Dedifferentiated amniotic fluid mesenchymal stem cell (primary cell): ENCODE data around the gene SERPINA6.
"Not testable (repeated sequence)": the region's sequence is repeated elsewhere in the genome, so short reads cannot be mapped to it uniquely, and the experiment has no call there.

ENCODE experiments used
- DNase-seq: peaks from one replicate; pipeline ENCODE4 v3.0.0-alpha.2; 2016; ENCODE audit errors: extremely low spot score

Gene SERPINA6

GRCh38 chr14:94291906-94292525, 31.1 kb downstream of the SERPINA6 start:
- DNase-seq: no peak

- no peak for DNase-seq
Observed at GRCh38 chr14:94291159-94291905, 31.8 kb downstream of the SERPINA6 start.

- no peak for DNase-seq
Observed at GRCh38 chr14:94290197-94290596, 32.9 kb downstream of the SERPINA6 start.

DNA sequence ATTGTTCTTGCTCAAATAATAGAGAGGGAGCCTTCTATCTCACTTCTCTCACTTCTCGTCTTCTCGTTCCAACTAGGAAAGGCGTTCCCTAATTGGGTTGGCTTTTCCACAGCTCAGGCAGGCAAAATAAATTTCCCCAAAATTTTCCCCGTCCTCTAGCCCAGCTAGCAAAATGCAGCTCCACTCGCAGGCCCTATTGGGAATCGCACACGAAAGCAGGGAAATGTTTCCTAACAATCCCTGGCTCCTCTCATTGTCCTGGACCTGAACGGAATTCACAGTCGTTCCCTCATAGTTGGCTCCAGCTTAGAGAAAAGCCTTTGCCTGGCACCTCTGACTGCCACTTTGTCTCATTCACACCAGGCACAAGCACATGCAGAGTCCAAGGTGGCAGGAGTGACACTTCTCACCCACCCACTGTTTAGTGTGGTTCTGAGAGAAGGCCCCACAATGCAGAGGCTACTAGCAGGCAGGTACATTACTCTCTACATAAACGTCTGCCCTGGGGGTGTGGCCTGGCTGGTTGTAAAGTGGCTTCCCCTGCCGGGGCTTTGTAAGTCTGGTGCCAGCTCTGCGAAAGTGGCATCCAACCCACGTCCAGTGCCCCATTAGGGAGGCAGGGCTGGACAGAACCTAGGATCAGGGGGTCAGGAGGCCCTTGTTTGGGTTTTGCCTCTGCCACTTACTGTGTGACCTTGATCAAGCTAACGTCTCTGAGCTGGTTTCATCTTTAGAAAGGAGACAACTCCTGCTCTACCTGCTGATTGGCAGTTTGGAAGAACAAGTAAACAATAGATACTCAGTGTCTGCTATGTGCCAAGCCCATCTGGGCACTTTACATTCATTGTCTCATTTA, 34.3 kb downstream of the SERPINA6 start:
- DNase-seq: no peak

DNA sequence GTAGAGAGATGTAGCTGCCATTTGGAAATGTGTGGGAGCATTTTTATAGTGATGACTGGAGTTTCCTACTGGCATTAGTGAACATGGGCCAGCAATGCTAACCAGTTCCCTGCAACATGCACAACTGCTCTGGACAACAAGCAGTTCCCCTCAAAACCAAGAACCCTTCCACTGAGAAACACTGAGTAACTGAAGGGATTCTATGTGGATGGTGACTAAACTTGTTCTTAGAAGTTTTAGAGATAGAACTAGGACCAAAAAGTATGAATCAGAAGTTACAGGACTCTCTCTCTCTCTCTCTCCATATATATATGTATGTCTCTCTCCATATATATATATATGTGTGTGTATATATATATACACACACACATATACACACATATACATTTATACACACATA, 38.0 kb downstream of the SERPINA6 start:
- no peak for DNase-seq

DNA sequence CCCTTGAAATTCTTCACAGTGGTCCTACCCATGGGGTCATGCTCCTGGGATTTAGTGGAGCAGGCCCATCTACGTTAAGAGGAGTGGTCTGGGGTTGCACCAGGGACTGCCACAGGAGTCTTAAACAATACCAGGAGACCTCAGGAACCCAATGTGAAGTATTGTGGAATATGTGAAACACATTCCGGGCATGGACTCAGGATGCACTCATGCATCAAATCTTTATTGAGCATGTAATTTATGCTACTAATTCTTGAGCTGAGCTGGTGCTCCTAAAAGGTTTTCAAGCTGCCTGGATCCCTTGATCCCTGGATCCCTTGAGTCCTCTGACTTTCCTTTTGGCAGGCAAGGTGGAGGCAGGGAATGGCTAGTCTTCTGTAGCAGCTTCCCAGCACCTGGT, 38.9 kb downstream of the SERPINA6 start:
- no peak for DNase-seq

DNA sequence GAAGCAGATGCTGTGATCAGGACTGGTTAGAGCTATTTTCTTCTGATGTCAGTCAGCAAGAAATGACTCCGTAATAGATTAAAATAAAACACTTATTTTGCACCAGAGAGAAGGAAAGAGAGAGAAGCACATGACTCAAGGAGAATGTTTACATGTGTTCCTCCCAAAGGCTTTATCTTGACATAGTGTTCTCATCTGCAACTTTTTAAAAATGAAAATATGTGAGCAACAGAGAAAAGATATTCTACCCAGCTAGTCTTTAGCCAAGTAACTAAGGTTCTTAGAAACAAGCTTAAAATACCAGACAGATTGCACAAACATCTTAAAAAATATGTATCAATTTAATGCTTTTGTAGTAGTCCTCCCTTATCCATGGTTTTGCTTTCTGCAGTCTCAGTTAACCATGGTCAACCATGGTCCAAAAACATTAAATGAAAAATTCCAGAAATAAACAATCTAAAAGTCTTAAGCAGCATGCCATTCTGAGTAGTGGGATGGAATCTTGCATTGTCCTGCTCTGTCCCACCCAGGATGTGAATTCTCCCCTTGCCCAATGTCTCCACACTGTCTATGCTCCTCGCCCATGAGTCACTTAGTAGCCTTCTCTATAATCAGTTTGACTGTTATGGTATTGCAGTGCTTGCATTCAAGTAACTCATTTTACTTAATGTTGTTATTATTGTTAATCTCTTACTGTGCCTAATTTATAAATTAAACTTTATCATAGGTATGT, 40.0 kb downstream of the SERPINA6 start:
- peak; percentile 35 for DNase-seq

GRCh38 chr14:94278731-94279130, 44.4 kb downstream of the SERPINA6 start:
- DNase-seq: no peak

DNA sequence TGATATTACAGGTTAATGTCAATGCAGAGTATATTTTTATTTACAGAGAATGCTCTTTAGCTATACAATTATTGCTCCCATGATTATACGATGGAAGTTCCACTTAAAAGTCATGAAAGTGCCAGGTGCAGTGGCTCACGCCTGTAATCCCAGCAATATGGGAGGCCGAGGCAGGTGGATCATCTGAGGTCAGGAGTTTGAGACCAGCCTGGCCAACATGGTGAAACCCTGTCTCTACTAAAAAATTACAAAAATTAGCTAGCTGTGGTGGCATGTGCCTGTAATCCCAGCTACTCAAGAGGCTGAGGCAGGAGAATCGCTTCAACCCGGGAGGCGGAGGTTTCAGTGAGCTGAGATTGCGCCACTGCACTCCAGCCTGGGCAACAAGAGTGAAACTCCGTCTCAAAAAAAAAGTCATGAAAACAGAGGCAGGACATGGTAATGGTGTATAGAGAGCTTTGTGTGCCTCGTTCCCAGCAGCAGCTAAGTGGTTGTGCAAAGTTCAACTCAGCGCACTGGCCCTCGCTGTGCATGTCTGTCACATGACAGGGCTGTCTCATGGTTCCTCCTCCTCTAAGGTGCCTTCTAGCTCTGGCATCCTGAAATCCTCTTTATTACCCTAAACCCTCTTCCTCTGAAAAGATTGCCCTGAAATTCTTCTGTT, 46.1 kb downstream of the SERPINA6 start:
- DNase-seq: not testable (repeated sequence)

- no peak for DNase-seq
Observed at GRCh38 chr14:94269156-94269555, 54.0 kb downstream of the SERPINA6 start.

- not testable (repeated sequence) for DNase-seq
Observed at GRCh38 chr14:94268582-94268981, 54.6 kb downstream of the SERPINA6 start.

DNA sequence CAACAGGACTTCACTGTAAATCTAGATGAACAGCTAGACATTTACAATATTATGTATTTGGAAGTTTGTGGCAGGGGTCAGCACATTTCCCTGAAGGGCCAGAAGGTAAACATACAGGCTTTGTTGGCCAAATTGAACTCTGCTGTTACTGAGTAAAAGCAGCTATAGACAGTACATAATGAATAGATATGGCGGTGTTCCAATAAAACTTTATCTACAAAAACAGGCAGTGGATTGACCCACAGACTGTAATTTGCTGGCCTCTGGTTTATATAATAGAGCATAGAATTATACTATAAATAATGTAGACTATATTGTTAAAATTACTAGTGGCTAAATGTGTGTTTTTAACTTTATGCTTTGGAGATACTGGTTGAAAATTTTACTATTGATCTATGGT, 55.8 kb downstream of the SERPINA6 start:
- no peak for DNase-seq

DNA sequence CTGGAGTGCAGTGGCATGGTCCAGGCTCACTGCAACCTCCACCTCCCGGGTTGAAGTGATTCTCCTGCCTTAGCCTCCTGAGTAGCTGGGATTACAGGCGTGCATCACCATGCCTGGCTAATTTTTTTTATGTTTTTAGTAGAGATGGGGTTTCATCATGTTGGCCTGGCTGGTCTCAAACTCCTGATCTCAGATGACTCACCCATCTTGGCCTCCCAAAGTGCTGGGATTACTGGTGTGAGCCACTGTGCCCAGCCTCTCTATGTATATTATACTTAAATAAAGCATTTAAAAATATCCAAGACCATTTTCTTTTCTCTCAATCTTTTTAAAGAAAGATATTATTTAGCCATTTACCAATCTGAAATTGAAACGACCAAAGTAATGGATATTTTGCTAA, 58.9 kb downstream of the SERPINA6 start:
- not testable (repeated sequence) for DNase-seq
